Measurements from ENCODE around the gene TMIGD2.

- TF ChIP-seq POLR2A (IDR thresholded peaks at IDR 0.05; ENCODE audit: low read depth, low read length) (no peak), CTCF (conservative IDR thresholded peaks at IDR 0.05; ENCODE audit: low read depth, low read length) (no peak), SMC3 (IDR thresholded peaks at IDR 0.05; ENCODE audit: low read depth, low read length) (no peak), MXI1 (IDR thresholded peaks at IDR 0.05; ENCODE audit: borderline replicate concordance, low read depth, low read length) (no peak), RCOR1 (IDR thresholded peaks at IDR 0.05; ENCODE audit: insufficient replicate concordance, low read length) (no peak), RAD21 (IDR thresholded peaks at IDR 0.05; ENCODE audit: low read length) (no peak), BHLHE40 (IDR thresholded peaks at IDR 0.05; ENCODE audit: low read depth, low read length) (no peak), RFX5 (IDR thresholded peaks at IDR 0.05; ENCODE audit: low read depth, low read length) (no peak), MAFK (IDR thresholded peaks at IDR 0.05; ENCODE audit: low read depth, low read length) (no peak), CHD1 (IDR thresholded peaks at IDR 0.05; ENCODE audit: low read depth, low read length) (no peak), USF2 (IDR thresholded peaks at IDR 0.05; ENCODE audit: low read depth, low read length) (no peak), FOS (IDR thresholded peaks at IDR 0.05; ENCODE audit: low read depth, low read length) (no peak), MAZ (IDR thresholded peaks at IDR 0.05; ENCODE audit: borderline replicate concordance, low read depth, low read length) (no peak), CEBPB (IDR thresholded peaks at IDR 0.05; ENCODE audit: low read depth, low read length) (no peak)
These were observed 18.2 kb upstream of the TMIGD2 start for GRCh38 chr19:4320419-4320818.
